K562 (cell line): Measurements from ENCODE around the gene ACACB. TPM values are rescaled to one million over a fixed set of nuclear protein-coding genes. Genes with fewer than 3 reads are reported as not detected.

ENCODE experiments used
- CHD7 ChIP-seq: fragments of 200-600 bp; sonication (generic); IDR thresholded peaks from one replicate; pipeline ENCODE4 v1.6.1; 2012; ENCODE audit warnings: mild to moderate bottlenecking, low read depth, low read length, inconsistent platforms
- SNIP1 ChIP-seq: fragments of 450-650 bp; IDR thresholded peaks from 2 replicates; pipeline ENCODE4 v1.7.1; 2017; ENCODE audit warnings: low read depth, mild to moderate bottlenecking
- polyA plus RNA-seq, 8 experiments: library from polyadenylated mRNA; depleted of rRNA in 4 of 8; stranded (reverse) in 5 of 8; unstranded in 3 of 8; fragments of >200 nt; fragmentation: Nextera tagmentation in 2 of 8; fragmentation: Illumina TruSeq in 1 of 8; extraction: Ambion mirVana in 2 of 8; extraction: Trizol in 1 of 8; gene quantifications; 2 replicates each; pipeline versions ENCODE4 v1.2.1 to v1.2.3, GENCODE V29; 2011 to 2014; ENCODE audit warnings: inconsistent platforms in 1 of 8, missing spikeins in 1 of 8
- total RNA-seq, 7 experiments: library from RNA; depleted of rRNA in 6 of 7; stranded (reverse); fragments of >200 nt in 6 of 7; fragmentation: Illumina TruSeq in 2 of 7; extraction: Trizol in 2 of 7; gene quantifications; 2 replicates each; pipeline versions ENCODE4 v1.2.1 to v1.2.3, GENCODE V29; 2011 to 2021; ENCODE audit warnings: low replicate concordance in 1 of 7

ACACB gene
- total and polyA plus RNA-seq, 9 of the 15 experiments (the other 6 are each of a cell fraction or from before 2014, with no cell fraction given): 0.10 to 2.5 (median 0.83) TPM

- no peak for TF ChIP-seq CHD7
- TF ChIP-seq SNIP1: no peak
These were observed 122.8 kb downstream of the ACACB start (continued) for GRCh38 chr12:109239179-109239578.
